PC-3 (cell line): ENCODE results near the gene MELTF. TPM values are rescaled to one million over a fixed set of nuclear protein-coding genes. Genes with fewer than 3 reads are reported as not detected.

Experiments
- ATAC-seq: fragments of 200-7000 bp; cut with Tn5 transposase; 2 replicates; pipeline ENCODE4 v1.9.1; 2020; ENCODE audit warnings: mild to moderate bottlenecking, moderate library complexity
- BruUV-seq: library from RNA; stranded (reverse); fragments of 400-500 nt; replicated peaks from 2 replicates; lab custom pipeline; 2021; lab: Mats Ljungman, UMichigan
- CTCF ChIA-PET: fragments of 300-600 bp; sonication (Branson Sonifier 250); formaldehyde crosslinking; loops from one replicate; lab custom pipeline; 2022; ENCODE audit warnings: antibody characterized with exemption; lab: Charles Lee
- POLR2A ChIA-PET: fragments of 300-600 bp; sonication (Branson Sonifier 250); formaldehyde crosslinking; loops from one replicate; lab custom pipeline; 2022; ENCODE audit warnings: antibody characterized with exemption; ENCODE audit not compliant: unreplicated experiment; lab: Charles Lee
- DNase-seq: peaks from one replicate; pipeline ENCODE4 v3.0.0-alpha.2; 2015
- H2AFZ ChIP-seq: fragments of 300-600 bp; sonication (generic); 2 replicates; pipeline ENCODE4 v1.6.0; 2016; ENCODE audit warnings: antibody characterized with exemption, low read length
- H3F3A ChIP-seq: fragments of 300-600 bp; sonication (generic); one replicate; pipeline ENCODE4 v1.6.0; 2017; ENCODE audit warnings: antibody characterized with exemption, low read length, control low read depth, mild to moderate bottlenecking; ENCODE audit not compliant: unreplicated experiment
- H3K27ac ChIP-seq: fragments of 300-600 bp; sonication (generic); 2 replicates; pipeline ENCODE4 v1.5.1; 2016; ENCODE audit warnings: mild to moderate bottlenecking, low read length
- H3K27me3 ChIP-seq: fragments of 300-600 bp; sonication (generic); 2 replicates; pipeline ENCODE4 v1.6.1; 2016; ENCODE audit warnings: low read length, mixed read lengths
- H3K36me3 ChIP-seq: fragments of 300-600 bp; sonication (generic); 2 replicates; pipeline ENCODE4 v1.6.1; 2016; ENCODE audit warnings: low read depth, mixed run types, low read length, mixed read lengths
- H3K4me1 ChIP-seq: fragments of 300-600 bp; sonication (generic); 2 replicates; pipeline ENCODE4 v1.5.1; 2016; ENCODE audit warnings: low read length; ENCODE audit not compliant: insufficient read depth
- H3K4me2 ChIP-seq: fragments of 300-600 bp; sonication (generic); 2 replicates; pipeline ENCODE4 v1.6.0; 2016; ENCODE audit warnings: low read length
- H3K4me3 ChIP-seq: fragments of 300-600 bp; sonication (generic); 2 replicates; pipeline ENCODE4 v1.5.1; 2016; ENCODE audit warnings: mild to moderate bottlenecking, low read length, mixed read lengths
- H3K79me2 ChIP-seq: fragments of 300-600 bp; sonication (generic); 2 replicates; pipeline ENCODE4 v1.6.1; 2017; ENCODE audit warnings: low read length, mixed read lengths
- H3K9ac ChIP-seq: fragments of 300-600 bp; sonication (generic); 2 replicates; pipeline ENCODE4 v1.6.0; 2016; ENCODE audit warnings: mild to moderate bottlenecking, low read length
- H3K9me2 ChIP-seq: fragments of 300-600 bp; sonication (generic); replicated peaks from 2 replicates; pipeline ENCODE4 v1.6.1; 2016; ENCODE audit warnings: mixed run types, low read length, mixed read lengths
- H3K9me3 ChIP-seq: fragments of 300-600 bp; sonication (generic); 2 replicates; pipeline ENCODE4 v1.6.1; 2016; ENCODE audit warnings: low read length, mixed read lengths
- H4K20me1 ChIP-seq: fragments of 300-600 bp; sonication (generic); 2 replicates; pipeline ENCODE4 v1.6.1; 2016; ENCODE audit warnings: low read length, mixed read lengths
- EZH2 ChIP-seq: fragments of 300-600 bp; sonication (generic); IDR thresholded peaks from one replicate; pipeline ENCODE4 v1.6.1; 2017; ENCODE audit warnings: antibody characterized with exemption, mild to moderate bottlenecking, low read length; ENCODE audit not compliant: unreplicated experiment
- EZH2phosphoT487 ChIP-seq: fragments of 300-600 bp; sonication (generic); IDR thresholded peaks from 2 replicates; pipeline ENCODE4 v1.6.1; 2018; ENCODE audit warnings: mild to moderate bottlenecking, antibody characterized with exemption, low read length, borderline replicate concordance
- intact Hi-C: fragments of 100-400 bp; cut with micrococcal nuclease; formaldehyde crosslinking; loops from 2 replicates; pipeline ENCODE4 v1.9.0; 2023
- total RNA-seq: library from RNA; depleted of rRNA; stranded (reverse); fragments of >200 nt; gene quantifications from 2 replicates; pipeline ENCODE4 v1.2.3, GENCODE V29; 2014
- TF ChIP-seq, protein P1 (sequence below): fragments of 300-600 bp; sonication (generic); conservative IDR thresholded peaks from 2 replicates; pipeline ENCODE4 v1.5.1; 2017; ENCODE audit warnings: antibody characterized with exemption, low read depth, mild to moderate bottlenecking, low read length

The MELTF gene
- total RNA-seq, 1 experiment from 2014 or later: 40.6 TPM

DNA sequence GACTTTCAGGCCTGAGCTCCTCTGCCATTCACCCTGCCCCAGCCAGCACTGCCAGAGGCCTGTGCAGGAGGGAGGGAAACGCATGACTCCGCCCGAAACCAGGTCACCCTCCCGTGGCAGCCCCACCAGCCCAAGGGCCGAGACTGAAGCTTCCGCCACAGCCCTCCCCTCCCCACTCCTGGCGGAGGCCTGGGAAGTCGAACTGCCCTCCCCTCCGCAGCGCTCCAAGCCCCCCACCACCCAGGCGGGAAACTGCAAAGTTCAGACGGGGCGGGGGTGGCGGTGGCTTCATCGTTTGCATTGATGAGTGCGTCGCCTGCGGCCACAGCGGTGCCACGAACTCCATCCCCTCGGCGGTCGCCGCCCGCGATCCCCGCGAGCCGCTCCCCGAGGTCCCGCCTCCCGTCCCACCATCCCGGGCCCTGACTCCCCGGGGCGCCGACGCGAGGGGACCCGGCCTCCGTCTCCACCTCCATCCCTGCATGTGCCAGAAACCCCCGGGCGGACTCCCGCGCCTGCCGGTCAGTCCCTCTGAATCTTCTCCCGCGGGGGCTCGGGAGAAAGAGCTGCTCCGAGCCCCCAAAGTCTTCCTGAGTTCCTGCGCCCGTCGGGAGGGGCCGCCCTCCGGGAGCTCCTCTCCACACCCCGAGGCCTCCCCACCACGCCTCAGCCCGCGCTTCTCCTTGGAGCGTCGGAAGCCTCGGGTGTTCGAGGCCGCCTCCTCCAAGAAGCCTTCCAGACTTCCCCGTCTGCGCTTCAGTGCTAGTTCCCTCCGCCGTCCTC, 698 bp downstream of the MELTF start:
- intact Hi-C loops: loop anchor here (2.0 kb wide), 1 partner anchor 50 kb away; no protein-coding TSS in a partner anchor
- TF ChIP-seq EZH2phosphoT487 (no peak), EZH2 (no peak)
- TF ChIP-seq, protein P1, sequence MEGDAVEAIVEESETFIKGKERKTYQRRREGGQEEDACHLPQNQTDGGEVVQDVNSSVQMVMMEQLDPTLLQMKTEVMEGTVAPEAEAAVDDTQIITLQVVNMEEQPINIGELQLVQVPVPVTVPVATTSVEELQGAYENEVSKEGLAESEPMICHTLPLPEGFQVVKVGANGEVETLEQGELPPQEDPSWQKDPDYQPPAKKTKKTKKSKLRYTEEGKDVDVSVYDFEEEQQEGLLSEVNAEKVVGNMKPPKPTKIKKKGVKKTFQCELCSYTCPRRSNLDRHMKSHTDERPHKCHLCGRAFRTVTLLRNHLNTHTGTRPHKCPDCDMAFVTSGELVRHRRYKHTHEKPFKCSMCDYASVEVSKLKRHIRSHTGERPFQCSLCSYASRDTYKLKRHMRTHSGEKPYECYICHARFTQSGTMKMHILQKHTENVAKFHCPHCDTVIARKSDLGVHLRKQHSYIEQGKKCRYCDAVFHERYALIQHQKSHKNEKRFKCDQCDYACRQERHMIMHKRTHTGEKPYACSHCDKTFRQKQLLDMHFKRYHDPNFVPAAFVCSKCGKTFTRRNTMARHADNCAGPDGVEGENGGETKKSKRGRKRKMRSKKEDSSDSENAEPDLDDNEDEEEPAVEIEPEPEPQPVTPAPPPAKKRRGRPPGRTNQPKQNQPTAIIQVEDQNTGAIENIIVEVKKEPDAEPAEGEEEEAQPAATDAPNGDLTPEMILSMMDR: no peak
- H3K4me2 ChIP-seq: peak overlapping the region; percentile 92

DNA sequence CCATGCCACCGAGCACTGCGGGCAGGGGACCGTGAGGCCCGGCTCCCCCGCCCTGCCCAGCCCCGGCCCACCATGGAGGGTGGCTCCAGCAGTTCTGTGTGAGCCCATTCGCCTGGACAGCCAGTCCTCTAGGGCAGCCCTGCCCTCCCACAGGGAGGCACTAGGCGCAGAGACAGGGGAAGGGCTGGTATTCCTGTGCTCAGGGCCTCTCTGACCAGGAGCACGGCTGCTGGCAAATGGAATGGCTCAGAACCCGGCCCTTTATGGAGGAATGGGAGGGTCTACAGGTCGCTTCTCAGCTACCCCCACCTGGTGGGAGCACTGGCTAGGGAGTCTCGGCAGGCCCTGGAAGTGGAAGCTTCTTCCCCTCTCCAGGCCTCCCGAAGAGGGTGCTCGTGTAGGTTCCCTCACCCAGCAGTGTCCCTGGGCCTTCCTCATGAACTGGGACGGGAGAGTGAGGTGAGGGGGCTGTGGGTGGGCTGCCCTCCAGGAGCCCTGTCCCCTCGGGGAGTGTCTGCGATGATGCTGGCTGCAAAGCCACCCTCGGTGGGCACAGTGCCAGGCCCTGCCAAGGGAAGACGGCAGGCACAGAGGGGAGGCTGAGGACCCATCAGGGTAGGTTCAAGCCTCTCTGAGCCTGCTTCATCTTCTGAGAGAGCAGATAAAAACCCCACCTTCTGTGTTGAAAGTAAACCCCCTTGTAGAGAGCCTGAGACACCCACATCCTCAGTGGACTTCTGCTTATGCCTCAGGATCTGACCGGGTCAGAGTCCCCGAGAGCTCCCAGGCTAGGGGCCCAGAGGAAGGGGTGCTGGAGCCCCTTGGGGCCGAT, 1.5 kb downstream of the MELTF start:
- Histone ChIP-seq H3K27me3 (no peaks in the 10 kb centered on the region), H3K79me2 (peaks cover 23% of the 10 kb centered on the region), H3K4me2 (peak overlapping the region; percentile 92), H4K20me1 (no peaks in the 10 kb centered on the region), H3K9ac (peak overlapping the region; percentile 80), H2AFZ (peak overlapping the region; percentile 78), H3F3A (no peaks in the 10 kb centered on the region), H3K9me3 (no peaks in the 10 kb centered on the region), H3K9me2 (no peaks in the 10 kb centered on the region), H3K4me1 (peaks cover 41% of the 10 kb centered on the region), H3K4me3 (peak overlapping the region; percentile 87), H3K36me3 (peaks cover 4% of the 10 kb centered on the region; the same call in 1 of the 2 replicates), H3K27ac (peak overlapping the region; percentile 85)
- DNase-seq (no peak), ATAC-seq (peak; percentile 11)
- ChIA-PET CTCF (interaction anchor here (1.6 kb wide), 1 partner anchor 25 kb away, joined by 6 read pairs; no protein-coding TSS in a partner anchor), POLR2A (no interaction called here)
- TF ChIP-seq EZH2 (no peak), EZH2phosphoT487 (no peak)
- TF ChIP-seq, protein P1: no peak
- BruUV-seq: no TSS peak
- intact Hi-C loops: loop anchor here (1.0 to 2.0 kb wide), 2 partner anchors 25 to 49 kb away; no protein-coding TSS in a partner anchor

More for the DNA sequence above, 698 bp downstream of the MELTF start:
- Histone ChIP-seq H3F3A (no peaks in the 10 kb centered on the region), H3K9ac (peak overlapping the region; percentile 80), H3K79me2 (peaks cover 23% of the 10 kb centered on the region), H4K20me1 (no peaks in the 10 kb centered on the region), H3K4me1 (peaks cover 41% of the 10 kb centered on the region), H3K36me3 (peaks cover 4% of the 10 kb centered on the region; the same call in 1 of the 2 replicates), H3K9me2 (no peaks in the 10 kb centered on the region), H3K4me3 (peak overlapping the region; percentile 87), H2AFZ (peak overlapping the region; percentile 78), H3K9me3 (no peaks in the 10 kb centered on the region), H3K27ac (peak overlapping the region; percentile 85), H3K27me3 (no peaks in the 10 kb centered on the region)
- CTCF ChIA-PET: interaction anchor here (0.6 to 1.6 kb wide), 5 partner anchors 24 to 463 kb away, joined by 3 to 6 read pairs (median 5); no protein-coding TSS in a partner anchor
- DNase-seq (peak; percentile 36), ATAC-seq (peak; percentile 8)
- POLR2A ChIA-PET: no interaction called here
- BruUV-seq: no TSS peak
